IPS-NIHi7 (cell line): ENCODE measurements around the gene STAP2.

Experiments
- DNase-seq: peaks from one replicate; pipeline ENCODE4 v3.0.0; 2012; ENCODE audit warnings: mixed read lengths; ENCODE audit errors: extremely low spot score

STAP2 gene

GRCh38 chr19:4371247-4372164, 32.9 kb upstream of the STAP2 start:
- no peak for DNase-seq

- DNase-seq, result no peak
These were observed 31.9 kb upstream of the STAP2 start for GRCh38 chr19:4370418-4371041.

GRCh38 chr19:4369888-4370260, 31.2 kb upstream of the STAP2 start:
- peak; percentile 55 for DNase-seq

- DNase-seq, result no peak
These were observed 30.7 kb upstream of the STAP2 start for GRCh38 chr19:4369109-4369887.

- DNase-seq, result no peak
These were observed 29.6 kb upstream of the STAP2 start for GRCh38 chr19:4368128-4368820.

GRCh38 chr19:4367781-4368127, 29.1 kb upstream of the STAP2 start:
- DNase-seq, result no peak

GRCh38 chr19:4367336-4367723, 28.7 kb upstream of the STAP2 start:
- DNase-seq, result no peak

GRCh38 chr19:4366666-4367335, 28.2 kb upstream of the STAP2 start:
- no peak for DNase-seq

- DNase-seq, result no peak
These were observed 27.4 kb upstream of the STAP2 start for GRCh38 chr19:4365791-4366665.

GRCh38 chr19:4365341-4365740, 26.7 kb upstream of the STAP2 start:
- DNase-seq, result no peak

GRCh38 chr19:4363571-4364304, 25.1 kb upstream of the STAP2 start:
- no peak for DNase-seq

GRCh38 chr19:4362831-4363545, 24.4 kb upstream of the STAP2 start:
- no peak for DNase-seq

- DNase-seq, result no peak
These were observed 23.6 kb upstream of the STAP2 start for GRCh38 chr19:4362101-4362828.

- DNase-seq, result peak; percentile 56
These were observed 22.8 kb upstream of the STAP2 start for GRCh38 chr19:4361152-4362046.

- DNase-seq, result no peak
These were observed 22.1 kb upstream of the STAP2 start for GRCh38 chr19:4360641-4361151.

- no peak for DNase-seq
These were observed 21.5 kb upstream of the STAP2 start for GRCh38 chr19:4360081-4360569.

- no peak for DNase-seq
These were observed 21.0 kb upstream of the STAP2 start for GRCh38 chr19:4359627-4360000.
